ENCODE results near the gene PDIA5. TPM values are rescaled to one million over a fixed set of nuclear protein-coding genes. Genes with fewer than 3 reads are reported as not detected.
A peak's percentile ranks its signal among the peaks of the same experiment; 100 is the strongest.

Gene PDIA5
- total RNA-seq, 2 donors from 2014 or later = 57.5 to 68.3 TPM

- H3K9me3 ChIP-seq (ENCODE audit: control insufficient read depth, low read length) = peaks cover 16% of the 10 kb centered on the region
- no peak overlapping the region for H3K27ac ChIP-seq (ENCODE audit: low read depth, low read length)
These were observed 126.8 kb downstream of the PDIA5 start for GRCh38 chr3:123193448-123194101.

GRCh38 chr3:123194552-123194951, 127.7 kb downstream of the PDIA5 start:
- Mint-ChIP-seq H3K27me3 (ENCODE audit: insufficient read depth) (no peaks in the 10 kb centered on the region), H3K9me3 (peaks cover 22% of the 10 kb centered on the region), H3K4me1 (peaks cover 19% of the 10 kb centered on the region), H3K36me3 (ENCODE audit: low read depth) (peaks cover 2% of the 10 kb centered on the region), H3K27ac (peak overlapping the region; percentile 83), H3K4me3 (no peak overlapping the region)
- Histone ChIP-seq H3K9ac (ENCODE audit: extremely low read depth, low read length, poor library complexity, severe bottlenecking) (peak overlapping the region; percentile 0), H3K27ac (ENCODE audit: low read depth, low read length) (no peak overlapping the region), H3K4me1 (ENCODE audit: control insufficient read depth, insufficient read depth, low read length) (peaks cover 12% of the 10 kb centered on the region), H3K4me3 (ENCODE audit: low read length) (no peak overlapping the region), H3K27me3 (ENCODE audit: control insufficient read depth, insufficient read depth, low read length, poor library complexity, severe bottlenecking) (no peaks in the 10 kb centered on the region), H3K9me3 (ENCODE audit: control insufficient read depth, low read length) (peaks cover 16% of the 10 kb centered on the region), H3K36me3 (ENCODE audit: control insufficient read depth, insufficient read depth, low read length) (no peaks in the 10 kb centered on the region)
- peak; percentile 97 for DNase-seq
- TF ChIP-seq CTCF (conservative IDR thresholded peaks at IDR 0.05) = peak; percentile 81
- 0 to 20% methylated on average over 1 to 10 of the region's 10 CpGs for WGBS, 2 experiments (ENCODE audit: insufficient coverage in 1 of 2, insufficient read length in 1 of 2)

More at GRCh38 chr3:123193448-123194101, 126.8 kb downstream of the PDIA5 start:
- H3K4me1 ChIP-seq (ENCODE audit: control insufficient read depth, insufficient read depth, low read length) = peaks cover 12% of the 10 kb centered on the region
- H3K36me3 Mint-ChIP-seq (ENCODE audit: low read depth) = peaks cover 2% of the 10 kb centered on the region
- no peaks in the 10 kb centered on the region for H3K36me3 ChIP-seq (ENCODE audit: control insufficient read depth, insufficient read depth, low read length)
- H3K9me3 Mint-ChIP-seq = peaks cover 18% of the 10 kb centered on the region
- DNase-seq = peak; percentile 48
- no peak overlapping the region for H3K9ac ChIP-seq (ENCODE audit: extremely low read depth, low read length, poor library complexity, severe bottlenecking)
- H3K27me3 ChIP-seq (ENCODE audit: control insufficient read depth, insufficient read depth, low read length, poor library complexity, severe bottlenecking) = no peaks in the 10 kb centered on the region
- H3K27ac Mint-ChIP-seq = peak overlapping the region; percentile 88
- 91 to 92% methylated on average over 5 of the region's 5 CpGs for WGBS, 2 experiments (ENCODE audit: insufficient coverage in 1 of 2, insufficient read length in 1 of 2)
- H3K4me3 ChIP-seq (ENCODE audit: low read length) = no peak overlapping the region
- H3K27me3 Mint-ChIP-seq (ENCODE audit: insufficient read depth) = no peaks in the 10 kb centered on the region
- TF ChIP-seq CTCF (conservative IDR thresholded peaks at IDR 0.05) = no peak
- peaks cover 19% of the 10 kb centered on the region for H3K4me1 Mint-ChIP-seq
- no peak overlapping the region for H3K4me3 Mint-ChIP-seq

GRCh38 chr3:123198372-123198771, 131.5 kb downstream of the PDIA5 start:
- Histone ChIP-seq H3K27ac (ENCODE audit: low read depth, low read length) (no peak overlapping the region), H3K27me3 (ENCODE audit: control insufficient read depth, insufficient read depth, low read length, poor library complexity, severe bottlenecking) (no peaks in the 10 kb centered on the region), H3K9me3 (ENCODE audit: control insufficient read depth, low read length) (peaks cover 16% of the 10 kb centered on the region), H3K4me1 (ENCODE audit: control insufficient read depth, insufficient read depth, low read length) (peaks cover 12% of the 10 kb centered on the region), H3K9ac (ENCODE audit: extremely low read depth, low read length, poor library complexity, severe bottlenecking) (no peak overlapping the region), H3K4me3 (ENCODE audit: low read length) (no peak overlapping the region), H3K36me3 (ENCODE audit: control insufficient read depth, insufficient read depth, low read length) (no peaks in the 10 kb centered on the region)
- H3K36me3 Mint-ChIP-seq (ENCODE audit: low read depth) = peaks cover 2% of the 10 kb centered on the region
- DNase-seq = no peak
- no peak overlapping the region for H3K27ac Mint-ChIP-seq
- no peak for TF ChIP-seq CTCF (conservative IDR thresholded peaks at IDR 0.05)
- H3K4me3 Mint-ChIP-seq = no peak overlapping the region
- H3K4me1 Mint-ChIP-seq = peaks cover 33% of the 10 kb centered on the region
- H3K9me3 Mint-ChIP-seq = peaks cover 22% of the 10 kb centered on the region
- WGBS, 2 experiments (ENCODE audit: insufficient coverage in 1 of 2, insufficient read length in 1 of 2) = 100% methylated on average over 1 of the region's 1 CpG; no CpG with 5 or more reads in 1 of the 2 experiments
- H3K27me3 Mint-ChIP-seq (ENCODE audit: insufficient read depth) = no peaks in the 10 kb centered on the region
